ENCODE data around the gene BUB1. TPM values are rescaled to one million over a fixed set of nuclear protein-coding genes. Genes with fewer than 3 reads are reported as not detected.

Gene BUB1
- total and polyA plus RNA-seq, 2 donors (not counting 1 experiment from before 2014, with no cell fraction given) = 9.9 to 11.2 TPM

DNA sequence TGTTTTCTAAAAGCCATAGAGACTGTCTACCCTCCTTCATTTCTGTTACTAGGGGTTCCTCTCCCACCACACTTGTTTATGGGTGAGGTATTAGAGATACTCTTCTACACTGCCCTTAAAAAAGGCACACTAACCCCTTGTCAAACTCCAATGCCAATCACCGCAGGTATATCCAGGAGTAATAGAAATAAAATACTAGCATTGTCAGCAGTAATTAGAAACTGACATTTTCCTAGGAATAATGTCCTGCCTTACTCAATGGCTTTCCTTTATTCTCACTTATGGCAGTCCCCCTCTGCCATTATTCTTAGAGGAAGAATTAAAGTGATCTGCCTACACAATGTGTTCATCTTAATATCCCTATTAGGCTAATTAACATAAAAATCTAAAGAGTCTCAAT lies 5.0 kb upstream of the BUB1 start:
- Histone ChIP-seq H3K9me3 (ENCODE audit: control insufficient read depth, insufficient read depth, low read depth, low read length) (no peaks in the 10 kb centered on the region), H3K4me2 (ENCODE audit: extremely low read depth, insufficient read depth, low read length) (no peak overlapping the region), H3K36me3 (ENCODE audit: control insufficient read depth, insufficient read depth, low read length) (no peaks in the 10 kb centered on the region), H2AFZ (ENCODE audit: low read length) (no peak overlapping the region), H3K27me3 (ENCODE audit: control insufficient read depth, insufficient read depth, low read length) (peaks cover 14% of the 10 kb centered on the region), H3K27ac (ENCODE audit: insufficient read depth, low read length) (no peak overlapping the region), H3K4me3 (replicated peaks in 1 of 4; ENCODE audit: control extremely low read depth in 1 of 4, insufficient read depth in 1 of 4, low read depth in 3 of 4, low read length in 4 of 4) (no peak overlapping the region), H4K20me1 (ENCODE audit: control insufficient read depth, extremely low read depth, insufficient read depth, low read length) (no peaks in the 10 kb centered on the region), H3K79me2 (ENCODE audit: control insufficient read depth, insufficient read depth, low read length) (no peaks in the 10 kb centered on the region), H3K9ac (ENCODE audit: insufficient read depth, low read length) (no peak overlapping the region), H3K4me1 (ENCODE audit: control insufficient read depth, extremely low read depth, insufficient read depth, low read length) (peaks cover 2% of the 10 kb centered on the region)
- DNase-seq (ENCODE audit: low read depth in 2 of 2) = no peak
- TF ChIP-seq CTCF (conservative IDR thresholded peaks at IDR 0.05 in 1 of 2, IDR thresholded peaks at IDR 0.05 in 1 of 2; ENCODE audit: low read depth in 1 of 2, low read length in 2 of 2) = no peak
- no peak for TF ChIP-seq EZH2 (IDR thresholded peaks at IDR 0.05; ENCODE audit: low read length, missing control alignments)

DNA sequence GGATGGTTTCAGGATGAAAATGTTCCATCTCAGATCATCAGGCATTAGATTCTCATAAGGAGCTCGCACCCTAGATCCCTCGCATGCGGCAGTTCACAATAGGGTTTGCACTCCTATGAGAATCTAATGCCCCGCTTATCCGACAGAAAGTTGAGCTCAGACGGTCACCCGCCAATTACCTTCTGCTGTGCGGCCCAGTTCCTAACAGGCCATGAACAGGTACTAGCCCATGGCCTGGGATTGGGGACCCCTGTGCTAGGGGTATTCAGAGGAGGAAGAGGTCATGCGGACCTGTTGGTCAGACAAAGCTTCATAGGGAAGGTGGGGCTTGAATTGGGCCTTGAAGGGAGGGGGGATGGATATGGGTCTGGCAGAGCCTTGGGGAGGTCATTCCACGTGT lies 4.4 kb upstream of the BUB1 start:
- H3K36me3 ChIP-seq (ENCODE audit: control insufficient read depth, insufficient read depth, low read length) = no peaks in the 10 kb centered on the region
- DNase-seq (ENCODE audit: low read depth in 2 of 2) = no peak
- no peak overlapping the region for H3K9ac ChIP-seq (ENCODE audit: insufficient read depth, low read length)
- peaks cover 14% of the 10 kb centered on the region for H3K27me3 ChIP-seq (ENCODE audit: control insufficient read depth, insufficient read depth, low read length)
- no peak overlapping the region for H2AFZ ChIP-seq (ENCODE audit: low read length)
- no peak overlapping the region for H3K4me2 ChIP-seq (ENCODE audit: extremely low read depth, insufficient read depth, low read length)
- no peak overlapping the region for H3K27ac ChIP-seq (ENCODE audit: insufficient read depth, low read length)
- TF ChIP-seq EZH2 (IDR thresholded peaks at IDR 0.05; ENCODE audit: low read length, missing control alignments) (no peak), CTCF (conservative IDR thresholded peaks at IDR 0.05 in 1 of 2, IDR thresholded peaks at IDR 0.05 in 1 of 2; ENCODE audit: low read depth in 1 of 2, low read length in 2 of 2) (no peak)
- H3K79me2 ChIP-seq (ENCODE audit: control insufficient read depth, insufficient read depth, low read length) = peaks cover 4% of the 10 kb centered on the region
- H4K20me1 ChIP-seq (ENCODE audit: control insufficient read depth, extremely low read depth, insufficient read depth, low read length) = no peaks in the 10 kb centered on the region
- H3K4me3 ChIP-seq (replicated peaks in 1 of 4; ENCODE audit: control extremely low read depth in 1 of 4, insufficient read depth in 1 of 4, low read depth in 3 of 4, low read length in 4 of 4) = no peak overlapping the region
- H3K4me1 ChIP-seq (ENCODE audit: control insufficient read depth, extremely low read depth, insufficient read depth, low read length) = peaks cover 2% of the 10 kb centered on the region
- H3K9me3 ChIP-seq (ENCODE audit: control insufficient read depth, insufficient read depth, low read depth, low read length) = no peaks in the 10 kb centered on the region

DNA sequence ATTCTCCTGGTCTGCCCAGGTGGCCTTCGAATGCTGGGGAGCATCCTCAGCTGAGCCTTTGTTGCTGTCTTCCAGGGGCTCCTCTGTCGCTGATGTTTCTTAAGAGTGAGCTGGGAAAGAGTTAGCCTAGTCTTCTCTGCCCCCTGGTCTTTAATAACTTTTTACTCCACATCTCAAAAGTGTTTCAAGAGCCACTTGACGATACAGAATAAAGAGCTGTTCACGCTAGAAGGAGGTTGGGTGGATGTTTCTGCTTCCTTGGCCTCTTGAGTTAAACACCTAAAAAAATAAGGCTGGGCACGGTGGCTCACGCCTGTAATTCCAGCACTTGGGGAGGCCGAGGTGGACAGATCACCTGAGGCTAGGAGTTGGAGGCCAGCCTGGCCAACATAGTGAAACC lies 2.8 kb upstream of the BUB1 start:
- H3K9ac ChIP-seq (ENCODE audit: insufficient read depth, low read length) = no peak overlapping the region
- no peak overlapping the region for H3K27ac ChIP-seq (ENCODE audit: insufficient read depth, low read length)
- H3K4me1 ChIP-seq (ENCODE audit: control insufficient read depth, extremely low read depth, insufficient read depth, low read length) = peaks cover 2% of the 10 kb centered on the region
- H3K4me3 ChIP-seq (replicated peaks in 1 of 4; ENCODE audit: control extremely low read depth in 1 of 4, insufficient read depth in 1 of 4, low read depth in 3 of 4, low read length in 4 of 4) = no peak overlapping the region
- no peaks in the 10 kb centered on the region for H4K20me1 ChIP-seq (ENCODE audit: control insufficient read depth, extremely low read depth, insufficient read depth, low read length)
- H2AFZ ChIP-seq (ENCODE audit: low read length) = no peak overlapping the region
- no peak overlapping the region for H3K4me2 ChIP-seq (ENCODE audit: extremely low read depth, insufficient read depth, low read length)
- H3K36me3 ChIP-seq (ENCODE audit: control insufficient read depth, insufficient read depth, low read length) = no peaks in the 10 kb centered on the region
- no peak for DNase-seq (ENCODE audit: low read depth in 2 of 2)
- no peak for TF ChIP-seq CTCF (conservative IDR thresholded peaks at IDR 0.05 in 1 of 2, IDR thresholded peaks at IDR 0.05 in 1 of 2; ENCODE audit: low read depth in 1 of 2, low read length in 2 of 2)
- TF ChIP-seq EZH2 (IDR thresholded peaks at IDR 0.05; ENCODE audit: low read length, missing control alignments) = no peak
- peaks cover 13% of the 10 kb centered on the region for H3K27me3 ChIP-seq (ENCODE audit: control insufficient read depth, insufficient read depth, low read length)
- peaks cover 19% of the 10 kb centered on the region for H3K79me2 ChIP-seq (ENCODE audit: control insufficient read depth, insufficient read depth, low read length)
- H3K9me3 ChIP-seq (ENCODE audit: control insufficient read depth, insufficient read depth, low read depth, low read length) = no peaks in the 10 kb centered on the region
